Ovary (tissue), 9 donors: ENCODE results near the gene KCTD20. TPM values are rescaled to one million over a fixed set of nuclear protein-coding genes. Genes with fewer than 3 reads are reported as not detected.

ENCODE experiments used
- DNase-seq, 5 donors: peaks; one replicate each; pipeline ENCODE4 v3.0.0-alpha.2; 2019 to 2020
- H3K27ac ChIP-seq, 2 donors: fragments of 200-600 bp; one replicate each; pipeline versions ENCODE4 v1.5.1 to v1.8.0; 2019 to 2022
- H3K27me3 ChIP-seq: fragments of 200-600 bp; one replicate; pipeline ENCODE4 v1.8.0; 2022
- H3K36me3 ChIP-seq: fragments of 200-600 bp; sonication (generic); one replicate; pipeline ENCODE4 v1.5.1; 2019
- H3K4me1 ChIP-seq: one replicate; pipeline ENCODE4 v1.8.1; 2013; ENCODE audit warnings: mild to moderate bottlenecking, moderate library complexity; ENCODE audit not compliant: insufficient read depth
- H3K4me3 ChIP-seq: fragments of 200-600 bp; sonication (generic); one replicate; pipeline ENCODE4 v1.5.1; 2017
- H3K9me3 ChIP-seq, 2 donors: fragments of 200-600 bp in 1 of 2; sonication (generic) in 1 of 2; one replicate each; pipeline versions ENCODE4 v1.5.1 to v1.8.1; 2013 to 2019; ENCODE audit warnings: mild to moderate bottlenecking in 1 of 2, moderate library complexity in 1 of 2
- CTCF ChIP-seq, 3 donors: fragments of 450-650 bp in 2 of 3; fragments of 200-600 bp in 1 of 3; IDR thresholded peaks; one replicate each; pipeline versions ENCODE4 v1.5.1 to v1.8.0; 2016 to 2022; ENCODE audit warnings: antibody characterized with exemption in 3 of 3, mild to moderate bottlenecking in 1 of 3
- EP300 ChIP-seq: sonication (generic); formaldehyde crosslinking; IDR thresholded peaks from one replicate; pipeline ENCODE4 v1.6.1; 2017; ENCODE audit warnings: antibody characterized with exemption
- POLR2A ChIP-seq: fragments of 450-650 bp; IDR thresholded peaks from one replicate; pipeline ENCODE4 v1.6.1; 2017; ENCODE audit warnings: antibody characterized with exemption, mild to moderate bottlenecking, moderate library complexity
- WGBS, 3 donors: extraction: QIAGEN DNeasy Blood & Tissue Kit in 1 of 3; methylation state at CpG; one replicate each; pipeline versions ENCODE4 v1.1.5 to v1.1.7; 2013 to 2017; 5-methylcytosine and 5-hydroxymethylcytosine counted together
- intact Hi-C, 4 donors: fragments of 100-400 bp; cut with DNase I; formaldehyde crosslinking; loops; one replicate each; pipeline versions ENCODE4 v1.11.0 to v1.15.1; 2022 to 2023
- polyA plus RNA-seq, 2 donors: library from polyadenylated mRNA; stranded (reverse); fragments of 200-250 nt in 1 of 2; fragments of 350-450 nt in 1 of 2; fragmentation: Illumina TruSeq in 1 of 2; extraction: RNeasy Lipid Tissue Mini Kit (QIAGEN cat#74804) in 1 of 2; gene quantifications; one replicate each; pipeline ENCODE4 v1.2.3, GENCODE V29; 2013 to 2014
- total RNA-seq, 7 donors: library from RNA; depleted of rRNA in 2 of 7; stranded (reverse); fragments of >200 nt in 2 of 7; fragmentation: NEBNext Ultra II Directional in 3 of 7; extraction: Animal tissue kit (Norgen Biotek cat#: 25700) in 3 of 7; gene quantifications; one replicate each; pipeline versions ENCODE4 v1.1.0 to v1.2.4, GENCODE V29; 2016 to 2023
- donor health status: DM: no; HTN: no; CAD: no; lungs with moderate emphysema.
- donor health status: DM: no; HTN: no; CAD: no.
- donor health status: Bipolar disorder and iron deficiency.
- donor health status: DM: yes; HTN: yes; CAD: no.
- donor health status: DM: no; HTN: no; CAD: no.
- donor health status: DM: yes; HTN: yes; CAD: no.

Gene KCTD20
- total and polyA plus RNA-seq, 9 donors: 21.7 to 73.7 (median 46.2) TPM

- 94 to 98% (median 97%) methylated on average over 5 of the region's 5 CpGs for WGBS, 3 donors
These were observed 52.3 kb downstream of the KCTD20 start for GRCh38 chr6:36495086-36495485.

GRCh38 chr6:36499918-36500317 is 57.1 kb downstream of the KCTD20 start:
- 69 to 92% (median 88%) methylated on average over 3 to 4 of the region's 4 CpGs for WGBS, 3 donors
- Histone ChIP-seq H3K4me3 (no peak overlapping the region), H3K27ac (no peak overlapping the region), H3K4me1 (no peaks in the 10 kb centered on the region), H3K27me3 (no peaks in the 10 kb centered on the region), H3K36me3 (no peaks in the 10 kb centered on the region), H3K9me3 (no peaks in the 10 kb centered on the region)
- intact Hi-C loops: loop anchor here in 2 of 4 donors (5.0 to 10.0 kb wide), 3 partner anchors 42 to 705 kb away; no protein-coding TSS in a partner anchor
- TF ChIP-seq CTCF (IDR thresholded peaks at IDR 0.05) (no peak), EP300 (no peak), POLR2A (no peak)
- no peak for DNase-seq

More at GRCh38 chr6:36495086-36495485, 52.3 kb downstream of the KCTD20 start:
- intact Hi-C loops: loop anchor here in 2 of 4 donors (5.0 to 10.0 kb wide), 2 partner anchors 47 to 710 kb away; no protein-coding TSS in a partner anchor
- DNase-seq: no peak
- Histone ChIP-seq H3K36me3 (no peaks in the 10 kb centered on the region), H3K27ac (no peak overlapping the region), H3K4me1 (no peaks in the 10 kb centered on the region), H3K4me3 (no peak overlapping the region), H3K9me3 (no peaks in the 10 kb centered on the region), H3K27me3 (no peaks in the 10 kb centered on the region)
- TF ChIP-seq CTCF (IDR thresholded peaks at IDR 0.05): no peak
- TF ChIP-seq POLR2A: no peak
- TF ChIP-seq EP300: no peak

GRCh38 chr6:36501686-36502085 is 58.9 kb downstream of the KCTD20 start:
- TF ChIP-seq EP300 (no peak), CTCF (IDR thresholded peaks at IDR 0.05) (no peak), POLR2A (no peak)
- Histone ChIP-seq H3K27me3 (no peaks in the 10 kb centered on the region), H3K27ac (no peak overlapping the region), H3K4me1 (no peaks in the 10 kb centered on the region), H3K9me3 (no peaks in the 10 kb centered on the region), H3K4me3 (no peak overlapping the region), H3K36me3 (no peaks in the 10 kb centered on the region)
- intact Hi-C loops: loop anchor here in 1 of 4 donors (5.0 kb wide), 1 partner anchor 209 kb away; no protein-coding TSS in a partner anchor
- no peak for DNase-seq
- WGBS, 3 donors: 79 to 93% (median 91%) methylated on average over 6 of the region's 6 CpGs

- Histone ChIP-seq H3K4me1 (no peaks in the 10 kb centered on the region), H3K27me3 (no peaks in the 10 kb centered on the region), H3K36me3 (no peaks in the 10 kb centered on the region), H3K4me3 (no peak overlapping the region), H3K27ac (no peak overlapping the region), H3K9me3 (no peaks in the 10 kb centered on the region)
- DNase-seq: no peak
- TF ChIP-seq CTCF (IDR thresholded peaks at IDR 0.05) (no peak), EP300 (no peak), POLR2A (no peak)
- WGBS, 3 donors: 80 to 90% (median 84%) methylated on average over 3 of the region's 3 CpGs
- intact Hi-C loops: loop anchor here in 1 of 4 donors (5.0 kb wide), 1 partner anchor 212 kb away; no protein-coding TSS in a partner anchor
These were observed 61.4 kb downstream of the KCTD20 start for GRCh38 chr6:36504181-36504580.
